SH-SY5Y (cell line): ENCODE measurements around the gene IPO11.

Experiments used
- GATA2 ChIP-seq: IDR thresholded peaks from 2 replicates; pipeline ENCODE4 v1.6.1; 2011; ENCODE audit warnings: mild to moderate bottlenecking, low read depth, low read length
- GATA3 ChIP-seq: IDR thresholded peaks from 2 replicates; pipeline ENCODE4 v1.6.1; 2011; ENCODE audit warnings: low read depth, mild to moderate bottlenecking, low read length, moderate library complexity

GRCh38 chr5:62597314-62597713 is 184.8 kb downstream of the IPO11 start:
- TF ChIP-seq GATA3 (no peak), GATA2 (no peak)
